Daoy (cell line): Measurements from ENCODE around the gene TFB1M. TPM values are rescaled to one million over a fixed set of nuclear protein-coding genes. Genes with fewer than 3 reads are reported as not detected.

Experiments used
- DNase-seq: peaks from one replicate; pipeline ENCODE4 v3.0.0-alpha.2; 2015; ENCODE audit warnings: low read depth
- total RNA-seq: library from RNA; depleted of rRNA; stranded (reverse); fragments of >200 nt; shearing (Covaris generic); gene quantifications from 2 replicates; pipeline ENCODE4 v1.2.3, GENCODE V29; 2014; rRNA removed

The TFB1M gene
- total RNA-seq, 1 experiment from 2014 or later = 28.3 TPM

DNA sequence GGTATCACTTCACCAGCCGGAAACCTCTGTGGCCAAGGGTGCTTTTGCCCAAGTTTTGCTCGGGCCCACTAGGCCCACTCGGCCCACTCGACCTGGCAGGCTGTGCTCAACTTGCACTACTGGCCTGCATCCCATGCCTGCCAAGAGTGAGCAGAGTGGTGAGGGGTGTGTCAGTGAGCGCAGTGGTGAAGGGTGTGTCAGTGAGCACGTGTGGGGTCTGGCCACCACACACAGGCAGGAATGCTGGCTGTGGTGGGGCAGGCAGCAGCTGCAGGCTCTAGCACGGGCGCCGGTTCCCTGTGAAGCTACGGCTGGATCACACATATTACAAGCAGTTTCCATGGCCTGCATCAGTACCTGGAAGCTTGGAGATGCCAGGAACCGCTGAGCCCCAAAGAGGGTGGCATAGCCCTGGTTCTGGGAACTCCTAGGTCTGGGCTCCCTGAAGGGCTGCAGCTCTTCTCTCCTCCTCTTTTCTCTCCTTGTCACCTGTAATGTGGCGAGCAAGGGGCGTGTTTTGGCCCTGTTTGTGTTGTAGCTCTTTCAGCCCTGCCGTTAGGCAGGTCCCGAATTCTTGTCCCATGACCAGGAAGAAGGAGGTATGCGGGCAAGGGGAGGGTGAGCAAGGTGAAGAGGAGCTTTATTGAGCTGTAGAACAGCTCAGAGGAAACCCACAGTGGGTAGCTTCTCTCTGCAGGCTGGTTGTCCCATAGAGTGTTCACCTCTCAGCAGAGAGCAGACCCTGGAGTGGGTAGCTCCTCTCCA, 101.5 kb downstream of the TFB1M start:
- peak; percentile 13 for DNase-seq

DNA sequence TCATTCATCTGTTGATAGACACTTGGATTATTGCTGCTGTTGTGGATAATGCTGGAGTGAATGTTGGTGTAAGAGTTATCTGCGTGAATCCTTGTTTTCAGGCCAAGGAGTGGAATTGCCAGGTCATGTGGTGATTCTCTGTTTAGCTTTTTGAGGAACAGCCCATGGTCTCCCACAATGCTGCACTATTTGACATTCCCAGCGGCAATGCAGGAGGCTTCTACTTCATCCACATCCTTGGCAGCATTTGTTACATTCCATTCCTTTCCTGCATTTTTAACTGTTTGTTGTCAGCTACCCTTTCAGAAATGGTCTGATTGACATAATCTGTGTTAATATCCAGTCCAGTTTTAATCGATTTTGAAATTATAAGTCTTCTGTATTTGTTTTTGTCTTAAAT, 102.2 kb downstream of the TFB1M start:
- no peak for DNase-seq

DNA sequence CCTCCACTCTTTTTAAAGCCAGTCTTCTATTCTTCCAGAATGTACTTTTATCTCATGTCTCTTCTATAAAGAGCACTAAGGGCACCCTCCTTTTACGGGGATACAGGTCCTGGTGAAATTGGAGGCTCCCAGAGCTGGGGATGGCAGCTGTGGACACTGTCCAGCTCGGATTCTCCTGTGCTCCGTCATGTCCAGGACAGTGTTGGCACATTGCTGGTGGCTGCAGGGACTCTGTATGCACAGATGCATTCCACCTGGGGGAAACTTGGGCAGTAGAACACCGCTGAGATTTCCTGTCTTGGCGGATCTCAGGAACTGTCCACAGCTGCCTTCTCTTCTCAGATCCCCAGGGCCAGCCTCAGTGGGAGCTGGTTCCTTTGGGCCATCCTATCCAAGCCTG, 107.1 kb downstream of the TFB1M start:
- DNase-seq = no peak

Other genes with a start within 250 kb of the TFB1M start
- 0.54 TPM in 1 of 2 replicates, not detected in the other for gene CLDN20, start 50.5 kb downstream of the TFB1M start, total RNA-seq
- not detected in 2 replicates for gene NOX3, start 141.4 kb upstream of the TFB1M start, total RNA-seq